ENCODE measurements around the gene PRPF6.

PRPF6 gene

DNA sequence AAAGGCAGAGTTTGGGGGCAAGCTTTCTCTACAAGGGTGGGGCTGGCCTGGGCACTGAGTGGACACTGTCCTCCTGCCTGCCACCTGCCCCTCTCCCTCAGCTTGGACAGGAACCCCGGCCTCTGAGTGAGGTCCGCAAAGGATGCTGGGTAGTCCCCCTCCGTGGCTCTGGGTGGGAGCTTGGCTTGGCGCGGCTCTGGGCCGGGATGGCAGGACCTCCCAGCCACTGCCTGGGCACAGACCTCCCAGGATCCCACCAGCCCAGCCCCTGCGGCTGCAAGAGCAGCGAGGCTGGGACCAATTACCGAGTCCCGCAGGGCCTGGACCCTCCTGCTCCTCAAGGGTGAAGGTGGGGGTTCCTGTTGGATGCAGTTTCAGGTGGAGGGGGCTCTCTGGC, 71.4 kb downstream of the PRPF6 start:
- DNase-seq = no peak

- DNase-seq = no peak
Observed at GRCh38 chr20:64052987-64053840, 72.3 kb downstream of the PRPF6 start.

DNA sequence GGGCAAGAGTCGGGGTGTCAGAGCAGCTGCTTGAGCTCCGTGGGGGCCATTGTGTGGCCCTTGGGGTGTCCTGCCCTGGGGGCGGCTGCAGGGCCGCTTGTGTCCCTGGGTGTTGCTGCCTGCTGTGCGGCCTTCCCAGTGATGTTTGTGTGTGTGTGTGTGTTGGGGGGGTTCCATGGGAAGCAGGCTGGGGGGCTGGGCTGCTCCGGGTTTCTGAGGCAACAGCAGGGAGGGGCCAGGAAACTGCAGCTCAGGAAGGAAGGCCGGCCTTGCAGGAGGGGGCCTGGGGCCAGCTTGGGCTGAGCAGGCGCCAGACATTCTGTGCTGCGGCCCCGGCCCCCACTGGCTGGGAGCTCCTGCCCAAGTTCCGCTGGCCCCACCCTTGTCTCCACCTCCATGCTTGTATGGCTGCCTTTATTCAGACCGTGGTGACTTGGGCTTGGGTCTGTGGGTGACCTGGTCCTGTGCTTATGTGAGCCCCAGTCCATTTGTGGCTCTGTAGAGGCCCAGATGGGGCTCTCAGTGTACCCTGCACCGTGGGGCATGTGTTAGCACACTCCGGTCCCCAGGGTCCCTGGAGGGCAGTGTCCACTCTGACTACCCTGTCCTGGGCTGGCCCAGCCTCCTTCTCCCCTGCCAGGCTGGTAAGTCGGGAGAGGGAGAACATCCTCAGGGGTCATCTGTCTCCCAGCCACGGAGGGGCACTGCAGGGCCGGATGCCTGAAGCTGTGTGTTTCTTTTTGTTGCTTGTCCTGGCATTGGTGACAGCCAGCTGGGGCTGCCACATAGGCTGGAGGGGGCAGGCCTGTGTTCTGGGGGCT, 73.1 kb downstream of the PRPF6 start:
- no peak for DNase-seq

GRCh38 chr20:64055396-64055892, 74.5 kb downstream of the PRPF6 start:
- DNase-seq = no peak

DNA sequence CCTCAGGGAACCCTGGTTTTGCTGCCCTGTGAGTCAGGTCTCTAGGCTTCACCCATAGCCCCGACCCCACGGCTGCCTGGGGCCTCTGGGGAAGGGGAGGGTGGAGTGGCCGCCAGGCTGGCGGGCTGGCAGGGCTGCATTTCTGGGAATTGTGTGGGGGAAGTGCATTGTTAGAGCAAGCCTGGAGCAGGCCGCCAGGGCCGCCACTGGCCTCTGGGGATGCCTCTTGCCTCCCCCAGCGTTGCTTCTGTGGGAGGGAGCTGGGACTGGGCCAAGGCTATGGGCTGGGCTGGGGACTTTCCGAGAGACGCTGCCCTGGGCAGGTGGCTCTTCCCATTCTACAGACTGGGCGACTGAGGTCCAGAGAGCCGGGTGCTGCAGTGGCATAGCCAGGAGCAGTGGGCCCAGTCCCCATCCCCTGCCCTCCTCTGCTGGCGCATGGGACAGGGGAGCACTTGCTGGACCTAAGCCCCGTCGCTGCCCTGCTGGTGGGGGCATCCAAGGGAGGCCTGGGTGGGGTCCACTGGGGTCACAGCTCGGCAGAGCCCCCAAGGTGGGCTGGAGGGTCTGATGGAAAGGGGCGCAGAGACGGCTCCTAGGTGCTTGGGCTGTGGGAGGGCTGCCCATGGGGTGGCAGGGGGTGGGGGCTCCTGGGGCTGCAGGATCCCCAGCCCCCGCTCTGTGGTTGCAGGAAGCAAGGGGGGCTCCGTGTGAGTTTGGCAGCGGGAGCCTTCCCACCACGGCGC, 75.1 kb downstream of the PRPF6 start:
- no peak for DNase-seq

DNA sequence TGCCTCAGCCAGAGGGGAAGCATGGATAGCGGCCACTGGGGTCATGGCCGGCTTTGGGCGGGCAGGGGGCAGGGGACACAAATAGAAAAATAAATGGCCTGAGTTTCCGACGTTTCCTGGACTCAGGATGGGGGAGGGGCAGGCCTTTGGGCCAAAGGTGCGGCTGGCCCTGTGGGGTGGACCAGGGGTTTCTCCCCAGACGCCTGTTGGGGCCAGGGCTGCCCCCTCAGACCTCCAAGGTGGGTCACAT, 75.6 kb downstream of the PRPF6 start:
- DNase-seq = no peak

DNA sequence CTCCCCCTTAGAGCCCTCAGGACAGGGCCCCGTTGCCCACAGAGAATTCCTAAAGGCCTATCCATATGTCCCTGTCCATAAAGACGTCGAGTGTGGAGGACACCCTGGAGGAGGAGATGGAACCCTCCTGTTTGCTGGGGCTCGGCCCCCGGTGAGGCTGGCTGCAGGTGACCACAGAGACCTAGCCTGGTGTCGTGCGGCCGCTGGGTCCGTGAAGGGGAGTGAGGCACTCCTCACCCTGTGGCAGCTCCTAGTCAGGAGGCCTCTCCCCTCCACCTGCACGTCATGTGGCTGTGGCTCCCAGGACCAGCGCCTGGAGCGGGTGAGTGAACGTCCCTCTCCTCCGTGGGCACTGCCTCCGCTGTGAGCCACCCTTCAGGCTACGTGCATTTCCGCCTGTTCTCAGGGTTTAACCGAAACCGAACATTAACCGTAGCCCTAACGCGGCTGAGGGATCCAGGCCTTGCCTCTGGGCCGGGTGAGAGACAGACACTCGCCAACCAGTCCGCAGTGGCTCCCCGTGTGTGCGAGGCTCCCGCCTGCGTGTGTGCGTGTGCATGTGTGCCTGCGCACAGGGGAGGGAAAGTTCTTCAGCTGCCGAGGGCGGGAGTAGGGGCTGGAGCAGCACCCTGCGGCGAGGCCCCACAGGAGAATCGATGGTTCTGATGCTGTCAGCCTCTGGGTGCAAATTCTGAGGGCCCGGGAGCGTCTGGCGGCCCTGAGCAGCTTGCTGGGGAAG, 76.1 kb downstream of the PRPF6 start:
- DNase-seq = no peak

DNA sequence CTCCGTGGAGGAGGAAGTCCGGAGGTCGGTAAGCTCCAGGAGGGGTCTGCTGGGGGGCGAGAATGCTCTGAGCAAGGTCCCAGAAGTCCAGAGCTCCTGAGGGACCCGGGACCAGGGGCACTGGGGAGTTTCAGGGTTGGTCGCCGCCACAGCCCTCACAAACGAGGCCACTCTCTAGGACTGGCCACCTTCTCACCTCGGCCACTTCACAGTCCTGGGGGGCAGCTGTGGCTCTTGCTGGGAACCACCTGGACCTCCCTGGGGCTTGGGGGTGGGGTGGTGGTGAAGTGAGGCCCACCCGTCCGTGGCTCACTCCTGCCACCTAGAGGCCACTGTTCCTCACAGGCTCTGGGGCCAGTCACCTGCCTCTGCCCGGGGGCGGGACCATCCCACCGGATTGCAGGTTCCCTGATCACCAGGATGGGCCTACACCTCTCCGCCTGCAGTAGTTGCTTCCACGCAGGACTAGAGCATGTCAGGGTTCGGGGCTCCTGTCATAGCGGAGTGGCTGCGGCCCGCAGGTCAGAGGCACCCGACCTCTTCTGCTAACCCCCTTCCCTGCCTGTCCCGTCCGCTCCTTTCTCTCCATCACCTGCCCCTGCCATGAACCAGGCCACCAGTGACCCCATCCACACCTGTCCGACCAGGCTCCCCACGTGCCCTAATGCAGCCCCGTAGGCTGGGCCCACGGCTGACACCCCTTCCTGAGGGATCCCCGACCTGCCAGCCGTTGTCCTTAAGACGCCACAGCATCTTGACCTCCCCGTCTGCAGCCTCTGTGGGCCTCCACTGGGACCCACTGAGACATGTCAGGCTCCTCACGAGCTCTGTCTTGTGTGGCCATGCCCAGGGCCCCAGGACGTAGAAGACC, 76.9 kb downstream of the PRPF6 start:
- DNase-seq = peak; percentile 91

- no peak for DNase-seq
Observed at GRCh38 chr20:64058536-64058935, 77.6 kb downstream of the PRPF6 start.

- no peak for DNase-seq
Observed at GRCh38 chr20:64062276-64062595, 81.3 kb downstream of the PRPF6 start.

GRCh38 chr20:64062596-64063388, 81.9 kb downstream of the PRPF6 start, which contains the start of gene TCEA2:
TCEA2 (plus strand) TSS chr20:64063198; CDS start chr20:64063313, 115 bp downstream.
- DNase-seq = peak; percentile 98

DNA sequence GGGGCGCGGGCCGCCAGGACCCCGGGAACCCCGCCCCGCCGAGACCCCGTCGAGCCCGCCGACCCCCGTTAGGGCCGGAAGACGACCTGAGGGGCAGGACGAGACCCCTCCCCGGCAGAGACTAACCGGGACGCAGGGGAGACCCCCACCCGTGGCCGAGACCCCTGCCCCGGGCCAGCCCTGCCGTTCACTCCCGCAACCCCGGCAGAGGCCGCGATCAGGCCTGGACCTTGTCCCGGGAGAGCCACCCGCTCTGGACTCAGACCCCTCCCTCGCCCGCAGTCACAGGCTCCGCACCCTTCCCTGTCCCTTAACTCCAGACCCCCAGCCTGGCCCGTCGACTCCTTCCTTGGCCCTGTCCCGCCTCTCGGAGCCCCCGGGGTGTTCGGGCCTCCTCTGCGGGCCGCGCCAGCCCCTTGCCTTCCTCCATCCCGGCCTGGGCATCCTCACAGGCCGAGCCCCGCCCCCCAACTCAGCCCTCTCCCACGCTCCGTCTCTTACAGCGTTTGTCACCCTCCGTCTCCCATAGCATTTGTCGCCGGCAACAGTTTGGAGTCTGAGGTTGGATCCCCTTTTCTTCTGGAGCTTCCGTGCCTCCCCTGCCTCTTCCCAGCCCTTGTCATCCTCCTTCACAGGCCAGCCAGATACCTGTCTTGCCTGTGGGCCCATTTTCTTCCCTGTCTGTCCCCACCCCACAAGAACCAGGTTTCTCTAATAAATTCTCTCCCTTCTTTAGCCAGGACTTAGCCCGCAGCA, 82.6 kb downstream of the PRPF6 start:
- peak; percentile 71 for DNase-seq

DNA sequence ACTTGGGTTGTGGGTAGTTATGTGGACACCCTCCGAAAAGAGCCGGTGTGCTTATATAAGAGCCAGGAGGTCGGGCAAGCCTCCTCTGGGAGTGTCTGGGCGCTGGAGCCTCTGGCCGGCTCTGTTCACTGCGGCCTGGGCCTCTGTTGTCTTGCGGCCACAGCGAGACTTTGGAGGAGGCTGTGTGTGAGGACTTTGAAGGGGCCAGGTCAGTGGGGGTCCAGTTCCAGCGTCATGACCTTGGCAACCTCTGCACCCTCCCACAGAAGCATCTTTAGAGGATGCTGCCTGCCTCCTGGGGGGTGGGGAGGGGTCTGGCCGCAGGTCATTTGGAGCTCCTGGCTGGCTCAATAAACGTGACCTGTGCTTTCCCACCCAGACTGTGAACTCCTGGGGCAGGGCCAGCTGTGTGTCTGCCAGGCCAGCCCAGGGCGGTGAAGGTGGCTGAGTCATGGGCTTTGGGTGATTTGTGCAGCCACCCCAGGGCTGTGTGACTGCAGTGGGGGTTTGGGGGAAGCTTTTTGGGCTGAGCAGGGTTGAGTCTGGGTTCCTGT, 83.3 kb downstream of the PRPF6 start:
- DNase-seq = no peak

DNA sequence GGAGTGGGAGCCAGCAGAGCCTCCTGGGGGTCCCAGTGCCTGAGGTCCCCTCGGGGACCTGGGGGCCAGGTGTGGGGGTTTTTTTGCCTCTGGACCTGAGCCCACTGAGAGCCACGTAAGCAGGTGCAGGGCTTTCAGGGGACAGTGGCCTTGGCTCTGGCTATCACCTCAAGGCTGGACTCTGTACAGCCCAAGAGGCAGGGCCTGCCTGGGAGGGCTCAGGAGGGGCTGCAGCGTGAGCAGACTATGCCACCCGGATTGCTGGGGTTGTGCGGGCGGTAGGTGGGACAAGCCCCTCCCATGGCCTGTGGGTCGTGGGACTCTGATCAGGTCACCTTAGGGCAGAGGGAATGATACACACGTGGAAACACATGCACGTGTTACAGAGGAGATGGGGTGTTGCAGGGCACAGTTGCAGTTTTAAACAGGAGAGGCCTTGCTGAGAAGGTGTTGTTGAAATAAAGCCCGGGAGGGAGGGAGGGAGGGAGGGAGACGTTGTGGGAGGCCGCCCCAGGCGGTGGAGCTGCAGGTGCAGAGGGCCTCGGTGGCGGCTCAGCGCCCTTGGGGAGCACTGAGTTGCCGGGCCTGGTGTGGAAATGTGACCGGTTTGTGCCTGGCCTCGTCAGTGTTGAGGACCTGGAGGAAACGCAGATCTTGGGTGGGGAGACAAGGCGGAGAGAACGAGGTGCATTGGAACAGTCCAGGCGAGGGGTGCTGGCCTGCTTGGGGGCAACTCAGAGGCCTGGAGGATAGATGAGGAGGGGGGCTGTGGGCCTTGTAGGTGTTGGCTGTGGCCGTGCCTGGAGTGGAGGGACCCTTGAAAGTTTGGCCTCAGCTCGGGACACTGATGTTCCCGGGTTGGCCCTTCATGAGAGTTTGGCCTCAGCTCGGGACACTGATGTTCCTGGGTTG, 84.4 kb downstream of the PRPF6 start:
- no peak for DNase-seq

DNA sequence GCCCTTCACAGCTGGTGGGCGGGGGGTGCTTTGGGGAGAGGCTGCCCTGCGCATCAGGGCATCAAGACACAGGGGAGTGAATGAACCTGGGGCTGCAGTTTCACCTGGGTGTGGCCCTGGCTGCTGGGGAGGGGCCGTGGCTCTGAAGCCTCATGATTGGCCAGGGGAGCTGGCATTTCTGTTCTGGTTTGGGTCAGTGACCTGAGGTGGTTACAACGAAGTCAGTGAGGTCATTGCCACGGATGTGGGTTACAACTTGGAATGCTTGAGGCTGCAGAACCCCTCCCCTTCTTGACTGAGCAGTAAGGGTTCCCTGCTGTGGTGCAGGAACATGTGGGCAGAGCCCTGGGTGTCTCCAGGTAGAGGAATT, 85.0 kb downstream of the PRPF6 start:
- DNase-seq = peak; percentile 75

DNA sequence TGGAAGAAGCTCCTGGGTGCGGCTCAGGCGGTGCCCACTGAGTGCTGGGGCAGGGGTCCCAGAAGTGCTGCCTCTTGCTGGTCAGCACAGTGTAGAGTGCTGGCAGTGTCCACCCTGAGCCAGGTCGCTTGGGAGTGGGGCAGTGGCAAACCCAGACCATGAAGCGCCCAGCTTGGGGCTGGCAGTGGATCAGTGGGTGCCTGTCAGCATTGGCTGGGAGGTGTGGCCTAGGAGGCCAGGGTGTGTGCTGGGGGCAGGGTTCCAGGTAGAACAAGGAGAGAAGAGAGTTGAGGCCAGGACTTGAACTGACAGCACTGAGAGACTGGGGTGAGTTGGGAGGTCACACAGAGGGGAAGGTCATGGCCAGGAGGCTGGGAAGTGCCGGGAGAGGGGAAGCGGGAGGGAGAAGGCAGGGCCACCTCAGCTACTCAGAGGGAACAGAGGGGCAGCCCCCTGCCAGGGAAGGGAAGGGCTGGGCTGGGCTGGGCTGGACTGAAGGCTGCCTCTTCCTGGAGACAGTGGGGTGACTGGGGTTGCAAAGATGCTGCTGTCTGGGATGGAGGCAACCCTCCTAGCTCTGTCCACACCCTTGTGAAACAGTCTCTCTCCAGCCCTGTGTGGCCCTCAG, 86.2 kb downstream of the PRPF6 start:
- DNase-seq = no peak

DNA sequence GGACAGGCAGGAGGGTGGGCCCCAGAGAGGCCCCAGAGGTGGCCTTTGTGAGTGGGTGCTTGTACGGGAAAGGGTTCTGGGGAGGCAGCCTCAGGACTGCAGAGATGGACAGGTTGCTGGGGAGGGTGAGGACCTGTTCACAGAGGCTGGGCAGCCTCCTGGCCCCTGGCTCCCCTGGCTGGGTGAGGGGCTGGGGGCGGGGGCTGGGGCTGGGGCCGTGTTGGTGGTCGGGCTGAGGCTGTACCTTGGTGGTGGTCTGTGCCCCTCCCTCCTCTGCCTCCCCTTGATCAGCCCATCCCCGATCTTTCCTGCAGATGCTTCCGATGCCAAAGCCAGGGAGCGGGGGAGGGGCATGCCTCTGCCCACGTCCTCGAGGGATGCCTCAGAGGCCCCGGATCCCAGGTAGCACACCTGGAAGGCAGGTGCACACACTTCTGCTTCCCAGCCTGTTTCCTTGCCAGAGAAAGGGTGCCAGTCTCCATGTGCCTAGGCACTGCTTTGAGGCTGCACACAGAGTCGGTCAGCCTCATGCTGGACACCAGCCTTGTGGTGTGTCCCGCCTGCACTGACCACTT, 86.9 kb downstream of the PRPF6 start:
- no peak for DNase-seq
